Body of pancreas (tissue), 4 donors: ENCODE measurements around the gene EFR3B.

Experiments
- CTCF ChIP-seq, 7 experiments: fragments of 450-650 bp in 4 of 7; fragments of 200-600 bp in 3 of 7; sonication (generic) in 3 of 7; IDR thresholded peaks; one replicate each; pipeline ENCODE4 v1.5.1; 2016 to 2019; ENCODE audit warnings: antibody characterized with exemption in 7 of 7
- POLR2A ChIP-seq, 3 donors: fragments of 450-650 bp; IDR thresholded peaks; one replicate each; pipeline ENCODE4 v1.6.1; 2016; ENCODE audit warnings: antibody characterized with exemption in 3 of 3, mild to moderate bottlenecking in 2 of 3

- no peak for TF ChIP-seq CTCF (IDR thresholded peaks at IDR 0.05)
- TF ChIP-seq POLR2A (IDR thresholded peaks at IDR 0.05) = no peak
These were observed 122.7 kb downstream of the EFR3B start for GRCh38 chr2:25164561-25164960.
